NCI-H510A (cell line): ENCODE measurements around the gene EML6.
A peak's percentile ranks its signal among the peaks of the same experiment; 100 is the strongest.

Source experiments
- DNase-seq: peaks from one replicate; lab custom pipeline; 2025; lab: John Stamatoyannopoulos, UW

EML6 gene

GRCh38 chr2:54946220-54946805 is 222.9 kb downstream of the EML6 start:
- no peak for DNase-seq

- no peak for DNase-seq
Measured at GRCh38 chr2:54947136-54947535, 223.7 kb downstream of the EML6 start.

GRCh38 chr2:54947646-54948045 is 224.2 kb downstream of the EML6 start:
- no peak for DNase-seq

GRCh38 chr2:54948120-54948519 is 224.7 kb downstream of the EML6 start:
- DNase-seq, result no peak

GRCh38 chr2:54949431-54949830 is 226.0 kb downstream of the EML6 start:
- no peak for DNase-seq

GRCh38 chr2:54950811-54951210 is 227.3 kb downstream of the EML6 start:
- no peak for DNase-seq

GRCh38 chr2:54952425-54952824 is 229.0 kb downstream of the EML6 start:
- DNase-seq, result no peak

GRCh38 chr2:54952978-54953456 is 229.6 kb downstream of the EML6 start:
- DNase-seq, result no peak

- no peak for DNase-seq
Measured at GRCh38 chr2:54954158-54954557, 230.7 kb downstream of the EML6 start.

GRCh38 chr2:54954705-54955357 is 231.4 kb downstream of the EML6 start:
- DNase-seq, result no peak

- DNase-seq, result no peak
Measured at GRCh38 chr2:54955358-54956110, 232.1 kb downstream of the EML6 start.

GRCh38 chr2:54956111-54956627 is 232.7 kb downstream of the EML6 start:
- no peak for DNase-seq

- DNase-seq, result peak; percentile 33
Measured at GRCh38 chr2:54957321-54957999, 234.0 kb downstream of the EML6 start.

- no peak for DNase-seq
Measured at GRCh38 chr2:54958717-54959371, 235.4 kb downstream of the EML6 start.

GRCh38 chr2:54960164-54960563 is 236.7 kb downstream of the EML6 start:
- DNase-seq, result no peak

- DNase-seq, result no peak
Measured at GRCh38 chr2:54962511-54962910, 239.0 kb downstream of the EML6 start.

GRCh38 chr2:54962935-54963440 is 239.5 kb downstream of the EML6 start:
- DNase-seq, result no peak

GRCh38 chr2:54963476-54963875 is 240.0 kb downstream of the EML6 start:
- no peak for DNase-seq

GRCh38 chr2:54964271-54964670 is 240.8 kb downstream of the EML6 start:
- DNase-seq, result no peak

- no peak for DNase-seq
Measured at GRCh38 chr2:54964816-54965215, 241.4 kb downstream of the EML6 start.

- DNase-seq, result no peak
Measured at GRCh38 chr2:54965425-54965824, 242.0 kb downstream of the EML6 start.
